ENCODE results near the gene RNU1-1.
A peak's percentile ranks its signal among the peaks of the same experiment; 100 is the strongest.
"Not testable (repeated sequence)": the region's sequence is repeated elsewhere in the genome, so short reads cannot be mapped to it uniquely, and the experiment has no call there.

The RNU1-1 gene

GRCh38 chr1:16514107-16515055 is at the start of gene RNU1-1:
Gene RNU1-1, minus strand, starts transcription at chr1:16514285.
- not testable (repeated sequence) for H3K36me3 ChIP-seq (ENCODE audit: control insufficient read depth in 1 of 2, insufficient read depth in 2 of 2, low read length in 2 of 2); H3K27me3 ChIP-seq (ENCODE audit: low read depth, low read length); H3K9me3 ChIP-seq (ENCODE audit: control insufficient read depth in 1 of 2, low read length in 2 of 2); H3K4me1 ChIP-seq (ENCODE audit: control insufficient read depth in 1 of 2, insufficient read depth in 2 of 2, low read length in 2 of 2)
- H3K4me3 ChIP-seq (ENCODE audit: low read depth in 1 of 2, low read length in 2 of 2), result peak within 1 kb of the TSS in 1 of 2 donors; percentile 42
- H3K27ac ChIP-seq (ENCODE audit: low read length), result peak within 1 kb of the TSS; percentile 74

GRCh38 chr1:16561035-16561434 is 47.0 kb upstream of the RNU1-1 start:
- H3K4me3 ChIP-seq (ENCODE audit: low read depth in 1 of 2, low read length in 2 of 2); H3K36me3 ChIP-seq (ENCODE audit: control insufficient read depth in 1 of 2, insufficient read depth in 2 of 2, low read length in 2 of 2); H3K9me3 ChIP-seq (ENCODE audit: control insufficient read depth in 1 of 2, low read length in 2 of 2); H3K4me1 ChIP-seq (ENCODE audit: control insufficient read depth in 1 of 2, insufficient read depth in 2 of 2, low read length in 2 of 2); H3K27ac ChIP-seq (ENCODE audit: low read length); H3K27me3 ChIP-seq (ENCODE audit: low read depth, low read length): not testable (repeated sequence)

GRCh38 chr1:16560498-16560897 is 46.4 kb upstream of the RNU1-1 start:
- not testable (repeated sequence) for H3K4me1 ChIP-seq (ENCODE audit: control insufficient read depth in 1 of 2, insufficient read depth in 2 of 2, low read length in 2 of 2); H3K36me3 ChIP-seq (ENCODE audit: control insufficient read depth in 1 of 2, insufficient read depth in 2 of 2, low read length in 2 of 2); H3K9me3 ChIP-seq (ENCODE audit: control insufficient read depth in 1 of 2, low read length in 2 of 2); H3K4me3 ChIP-seq (ENCODE audit: low read depth in 1 of 2, low read length in 2 of 2); H3K27ac ChIP-seq (ENCODE audit: low read length); H3K27me3 ChIP-seq (ENCODE audit: low read depth, low read length)

DNA sequence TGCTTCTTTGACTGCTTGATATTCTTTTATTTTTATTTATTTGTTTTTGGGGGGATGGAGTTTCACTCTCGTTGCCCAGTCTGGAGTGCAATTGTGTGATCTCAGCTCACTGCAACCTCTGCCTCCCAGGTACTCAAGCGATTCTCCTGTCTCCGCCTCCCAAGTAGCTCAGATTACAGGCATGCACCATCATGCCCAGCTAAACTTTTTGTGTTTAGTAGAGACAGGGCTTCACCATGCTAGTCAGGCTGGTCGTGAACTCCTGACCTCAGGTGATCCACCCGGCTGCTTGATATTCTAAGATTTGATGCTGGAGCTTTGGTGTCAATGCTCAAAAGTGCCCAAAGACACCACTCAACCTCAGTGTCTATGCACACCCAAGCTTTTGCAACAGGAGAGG is 45.6 kb upstream of the RNU1-1 start:
- H3K9me3 ChIP-seq (ENCODE audit: control insufficient read depth in 1 of 2, low read length in 2 of 2); H3K4me1 ChIP-seq (ENCODE audit: control insufficient read depth in 1 of 2, insufficient read depth in 2 of 2, low read length in 2 of 2); H3K36me3 ChIP-seq (ENCODE audit: control insufficient read depth in 1 of 2, insufficient read depth in 2 of 2, low read length in 2 of 2); H3K27ac ChIP-seq (ENCODE audit: low read length); H3K27me3 ChIP-seq (ENCODE audit: low read depth, low read length); H3K4me3 ChIP-seq (ENCODE audit: low read depth in 1 of 2, low read length in 2 of 2): not testable (repeated sequence)

DNA sequence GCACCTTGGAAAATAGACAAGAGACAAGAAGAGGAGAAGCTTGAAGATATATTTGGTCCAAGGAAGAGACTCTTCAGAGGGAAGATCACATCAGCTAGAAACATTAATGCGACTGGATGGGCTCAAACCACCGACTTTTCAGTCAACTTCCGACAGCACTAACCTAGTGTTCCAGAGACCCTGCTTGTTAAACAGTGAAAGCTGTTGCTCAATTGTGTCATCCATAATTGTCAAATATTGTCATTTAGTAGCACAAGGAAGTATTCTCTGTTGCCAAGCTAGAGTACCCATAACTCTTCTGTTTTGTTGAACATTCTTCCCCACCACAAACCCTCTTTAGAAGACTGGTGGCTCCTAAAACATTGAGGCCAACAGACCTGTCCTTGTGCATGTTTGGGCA is 42.9 kb upstream of the RNU1-1 start:
- H3K27ac ChIP-seq (ENCODE audit: low read length); H3K4me1 ChIP-seq (ENCODE audit: control insufficient read depth in 1 of 2, insufficient read depth in 2 of 2, low read length in 2 of 2); H3K36me3 ChIP-seq (ENCODE audit: control insufficient read depth in 1 of 2, insufficient read depth in 2 of 2, low read length in 2 of 2); H3K9me3 ChIP-seq (ENCODE audit: control insufficient read depth in 1 of 2, low read length in 2 of 2); H3K27me3 ChIP-seq (ENCODE audit: low read depth, low read length); H3K4me3 ChIP-seq (ENCODE audit: low read depth in 1 of 2, low read length in 2 of 2): not testable (repeated sequence)

- not testable (repeated sequence) for H3K36me3 ChIP-seq (ENCODE audit: control insufficient read depth in 1 of 2, insufficient read depth in 2 of 2, low read length in 2 of 2); H3K27me3 ChIP-seq (ENCODE audit: low read depth, low read length); H3K9me3 ChIP-seq (ENCODE audit: control insufficient read depth in 1 of 2, low read length in 2 of 2); H3K4me1 ChIP-seq (ENCODE audit: control insufficient read depth in 1 of 2, insufficient read depth in 2 of 2, low read length in 2 of 2); H3K4me3 ChIP-seq (ENCODE audit: low read depth in 1 of 2, low read length in 2 of 2); H3K27ac ChIP-seq (ENCODE audit: low read length)
Measured at GRCh38 chr1:16553244-16553643, 39.2 kb upstream of the RNU1-1 start.

DNA sequence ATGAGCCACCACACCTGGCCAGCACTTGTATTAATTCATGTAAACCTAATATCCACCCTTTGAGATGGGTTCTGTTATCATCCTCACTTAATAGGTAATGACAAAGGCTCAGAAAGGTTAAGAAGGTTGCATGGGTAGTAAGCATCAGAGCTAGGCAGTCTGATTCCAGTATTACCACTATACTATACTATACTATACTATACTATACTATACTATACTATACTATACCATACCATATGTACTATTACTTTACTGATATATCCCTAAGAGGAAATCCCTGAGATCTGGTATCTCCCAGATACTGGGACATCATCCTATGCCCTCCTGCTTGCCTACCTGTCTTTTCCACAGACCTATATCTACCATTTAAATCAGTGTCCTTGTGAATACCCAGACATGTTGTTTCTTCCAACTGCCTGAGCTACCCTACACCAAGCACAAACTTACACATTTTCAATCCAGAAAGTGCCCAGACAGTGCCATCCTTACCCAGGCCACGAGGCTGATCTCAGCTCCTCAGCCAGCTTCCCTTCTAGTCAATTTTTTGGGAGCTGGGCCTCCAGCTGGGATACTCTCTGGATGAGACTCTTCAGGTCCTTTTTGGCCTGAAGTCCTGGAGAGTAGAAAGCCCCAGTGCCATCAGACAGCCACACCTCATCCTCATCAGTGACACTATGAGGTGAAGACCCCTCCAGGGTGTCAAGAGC is 36.3 kb upstream of the RNU1-1 start:
- H3K9me3 ChIP-seq (ENCODE audit: control insufficient read depth in 1 of 2, low read length in 2 of 2); H3K27me3 ChIP-seq (ENCODE audit: low read depth, low read length); H3K4me1 ChIP-seq (ENCODE audit: control insufficient read depth in 1 of 2, insufficient read depth in 2 of 2, low read length in 2 of 2); H3K27ac ChIP-seq (ENCODE audit: low read length); H3K36me3 ChIP-seq (ENCODE audit: control insufficient read depth in 1 of 2, insufficient read depth in 2 of 2, low read length in 2 of 2); H3K4me3 ChIP-seq (ENCODE audit: low read depth in 1 of 2, low read length in 2 of 2): not testable (repeated sequence)

- H3K4me3 ChIP-seq (ENCODE audit: low read depth in 1 of 2, low read length in 2 of 2); H3K9me3 ChIP-seq (ENCODE audit: control insufficient read depth in 1 of 2, low read length in 2 of 2): not testable (repeated sequence)
Measured at GRCh38 chr1:16549545-16549944, 35.5 kb upstream of the RNU1-1 start.

DNA sequence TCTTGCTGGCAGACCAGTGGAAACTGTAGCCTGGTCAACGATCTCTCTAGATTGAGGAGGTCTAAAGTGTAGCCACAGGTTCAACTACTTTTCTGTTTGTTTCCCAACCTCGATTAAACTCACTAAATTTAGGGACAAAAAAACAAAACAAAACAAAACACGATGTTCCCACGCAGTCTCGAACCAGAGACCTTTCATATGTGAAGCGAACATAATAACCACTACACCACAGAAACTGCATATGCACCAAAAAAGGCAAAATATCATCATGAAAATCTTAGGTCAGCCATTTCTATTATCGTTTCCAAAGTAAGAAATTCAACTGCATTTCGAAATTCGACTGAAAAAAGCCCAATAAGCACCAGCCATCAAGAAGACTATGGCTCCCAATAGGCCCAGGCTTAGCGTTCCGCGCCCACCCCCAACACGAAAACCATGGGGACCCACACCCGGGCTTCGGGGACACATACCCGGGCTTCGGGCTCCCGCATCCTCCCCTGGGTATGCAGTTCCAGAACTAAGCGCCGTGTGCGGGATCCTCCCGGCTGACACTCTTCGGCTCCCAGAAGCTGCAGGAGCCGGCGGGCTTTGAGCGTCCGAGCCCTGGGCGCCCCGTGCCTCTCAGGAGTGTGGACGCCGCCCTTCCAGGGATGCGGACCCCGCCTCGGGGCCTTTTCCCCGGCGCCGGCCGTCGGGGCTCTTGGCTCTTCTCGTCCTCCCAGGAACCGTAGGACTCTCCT is 33.6 kb upstream of the RNU1-1 start:
- H3K4me1 ChIP-seq (ENCODE audit: control insufficient read depth in 1 of 2, insufficient read depth in 2 of 2, low read length in 2 of 2); H3K4me3 ChIP-seq (ENCODE audit: low read depth in 1 of 2, low read length in 2 of 2); H3K27me3 ChIP-seq (ENCODE audit: low read depth, low read length); H3K9me3 ChIP-seq (ENCODE audit: control insufficient read depth in 1 of 2, low read length in 2 of 2); H3K27ac ChIP-seq (ENCODE audit: low read length); H3K36me3 ChIP-seq (ENCODE audit: control insufficient read depth in 1 of 2, insufficient read depth in 2 of 2, low read length in 2 of 2): not testable (repeated sequence)

More at GRCh38 chr1:16549545-16549944, 35.5 kb upstream of the RNU1-1 start:
- not testable (repeated sequence) for H3K27me3 ChIP-seq (ENCODE audit: low read depth, low read length); H3K27ac ChIP-seq (ENCODE audit: low read length); H3K4me1 ChIP-seq (ENCODE audit: control insufficient read depth in 1 of 2, insufficient read depth in 2 of 2, low read length in 2 of 2); H3K36me3 ChIP-seq (ENCODE audit: control insufficient read depth in 1 of 2, insufficient read depth in 2 of 2, low read length in 2 of 2)

DNA sequence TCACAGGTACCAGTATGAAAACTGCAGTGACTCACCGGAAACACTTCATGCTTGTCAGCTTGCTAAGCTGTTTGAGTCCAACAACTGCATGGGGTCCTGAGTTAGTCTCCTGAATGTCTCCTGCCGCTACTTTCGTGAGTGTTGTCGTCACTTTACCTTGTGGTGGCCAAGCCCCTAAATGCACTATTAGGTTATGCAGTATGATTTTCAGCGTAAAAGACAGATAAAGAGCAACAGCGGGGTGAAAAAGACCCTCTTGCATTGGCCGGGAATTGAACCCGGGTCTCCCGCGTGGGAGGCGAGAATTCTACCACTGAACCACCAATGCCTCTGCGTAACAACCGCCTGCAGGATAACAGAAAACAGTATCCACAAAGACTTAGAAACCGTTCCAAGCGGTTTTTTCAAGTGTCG is 31.6 kb upstream of the RNU1-1 start:
- not testable (repeated sequence) for H3K27me3 ChIP-seq (ENCODE audit: low read depth, low read length); H3K4me1 ChIP-seq (ENCODE audit: control insufficient read depth in 1 of 2, insufficient read depth in 2 of 2, low read length in 2 of 2); H3K4me3 ChIP-seq (ENCODE audit: low read depth in 1 of 2, low read length in 2 of 2); H3K36me3 ChIP-seq (ENCODE audit: control insufficient read depth in 1 of 2, insufficient read depth in 2 of 2, low read length in 2 of 2); H3K27ac ChIP-seq (ENCODE audit: low read length); H3K9me3 ChIP-seq (ENCODE audit: control insufficient read depth in 1 of 2, low read length in 2 of 2)

DNA sequence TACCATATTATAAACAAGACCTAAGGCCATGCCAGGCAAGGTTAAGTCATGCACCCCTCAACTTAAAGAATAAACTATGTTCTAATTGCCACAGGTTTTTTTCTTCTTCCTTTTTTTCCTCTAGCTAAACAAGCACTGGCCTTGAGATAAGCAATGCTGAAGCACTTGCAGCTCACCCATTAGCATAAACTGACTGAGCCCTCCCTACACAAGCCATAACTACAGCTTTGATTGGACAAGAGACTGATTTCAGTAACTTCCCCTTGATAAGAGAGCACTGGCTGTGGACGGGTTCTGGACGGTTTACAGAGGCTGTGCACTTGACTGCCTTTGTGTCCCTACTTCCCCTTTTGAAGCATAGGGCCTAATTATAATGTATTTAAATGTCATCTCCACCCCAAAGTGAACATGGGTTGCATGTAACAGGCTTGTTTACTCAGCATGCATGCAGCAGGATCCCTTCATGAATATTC is 26.4 kb upstream of the RNU1-1 start:
- H3K4me1 ChIP-seq (ENCODE audit: control insufficient read depth in 1 of 2, insufficient read depth in 2 of 2, low read length in 2 of 2); H3K9me3 ChIP-seq (ENCODE audit: control insufficient read depth in 1 of 2, low read length in 2 of 2); H3K27me3 ChIP-seq (ENCODE audit: low read depth, low read length); H3K4me3 ChIP-seq (ENCODE audit: low read depth in 1 of 2, low read length in 2 of 2); H3K27ac ChIP-seq (ENCODE audit: low read length); H3K36me3 ChIP-seq (ENCODE audit: control insufficient read depth in 1 of 2, insufficient read depth in 2 of 2, low read length in 2 of 2): not testable (repeated sequence)

Measured in muscle layer of duodenum (tissue), 2 donors.